ENCODE data around the gene GANAB. TPM values are rescaled to one million over a fixed set of nuclear protein-coding genes. Genes with fewer than 3 reads are reported as not detected.

GANAB gene
- total RNA-seq, 1 experiment from 2014 or later = 274 TPM

- Histone ChIP-seq H3K4me1 (ENCODE audit: insufficient read depth, low read length) (no peaks in the 10 kb centered on the region), H3K4me3 (ENCODE audit: low read length) (no peak overlapping the region), H3K79me2 (ENCODE audit: low read length) (peaks cover 19% of the 10 kb centered on the region; the same call in 1 of the 2 replicates), H3K9ac (ENCODE audit: low read length) (no peak overlapping the region), H3K27me3 (ENCODE audit: low read length) (no peaks in the 10 kb centered on the region), H3K27ac (ENCODE audit: low read length) (no peak overlapping the region), H3K9me2 (replicated peaks; ENCODE audit: low read length) (no peaks in the 10 kb centered on the region), H3K9me3 (ENCODE audit: low read length) (no peaks in the 10 kb centered on the region), H2AFZ (ENCODE audit: low read length) (no peak overlapping the region), H3K4me2 (ENCODE audit: low read length) (no peak overlapping the region), H3F3A (ENCODE audit: low read length, unreplicated experiment) (no peaks in the 10 kb centered on the region), H3K36me3 (ENCODE audit: low read depth, low read length) (peaks cover 28% of the 10 kb centered on the region), H4K20me1 (ENCODE audit: low read length) (no peaks in the 10 kb centered on the region)
- POLR2A ChIA-PET (ENCODE audit: unreplicated experiment) = no interaction called here
- CTCF ChIA-PET = interaction anchor here (0.6 kb wide), 1 partner anchor 20 kb away, joined by 4 read pairs; the partner anchor contains the start of gene MTA2
- no peak for DNase-seq
- no peak for ATAC-seq
- TF ChIP-seq EZH2 (IDR thresholded peaks at IDR 0.05; ENCODE audit: low read length, unreplicated experiment) = no peak
- TF ChIP-seq EZH2phosphoT487 (IDR thresholded peaks at IDR 0.05; ENCODE audit: borderline replicate concordance, low read length) = no peak
- TF ChIP-seq, protein P1, sequence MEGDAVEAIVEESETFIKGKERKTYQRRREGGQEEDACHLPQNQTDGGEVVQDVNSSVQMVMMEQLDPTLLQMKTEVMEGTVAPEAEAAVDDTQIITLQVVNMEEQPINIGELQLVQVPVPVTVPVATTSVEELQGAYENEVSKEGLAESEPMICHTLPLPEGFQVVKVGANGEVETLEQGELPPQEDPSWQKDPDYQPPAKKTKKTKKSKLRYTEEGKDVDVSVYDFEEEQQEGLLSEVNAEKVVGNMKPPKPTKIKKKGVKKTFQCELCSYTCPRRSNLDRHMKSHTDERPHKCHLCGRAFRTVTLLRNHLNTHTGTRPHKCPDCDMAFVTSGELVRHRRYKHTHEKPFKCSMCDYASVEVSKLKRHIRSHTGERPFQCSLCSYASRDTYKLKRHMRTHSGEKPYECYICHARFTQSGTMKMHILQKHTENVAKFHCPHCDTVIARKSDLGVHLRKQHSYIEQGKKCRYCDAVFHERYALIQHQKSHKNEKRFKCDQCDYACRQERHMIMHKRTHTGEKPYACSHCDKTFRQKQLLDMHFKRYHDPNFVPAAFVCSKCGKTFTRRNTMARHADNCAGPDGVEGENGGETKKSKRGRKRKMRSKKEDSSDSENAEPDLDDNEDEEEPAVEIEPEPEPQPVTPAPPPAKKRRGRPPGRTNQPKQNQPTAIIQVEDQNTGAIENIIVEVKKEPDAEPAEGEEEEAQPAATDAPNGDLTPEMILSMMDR (conservative IDR thresholded peaks at IDR 0.05; ENCODE audit: low read depth, low read length) = no peak
- intact Hi-C loops (cut with micrococcal nuclease) = no loop called here
- no TSS peak for BruUV-seq (replicated peaks)
These were observed 65.3 kb downstream of the GANAB start for GRCh38 chr11:62580959-62581715.

DNA sequence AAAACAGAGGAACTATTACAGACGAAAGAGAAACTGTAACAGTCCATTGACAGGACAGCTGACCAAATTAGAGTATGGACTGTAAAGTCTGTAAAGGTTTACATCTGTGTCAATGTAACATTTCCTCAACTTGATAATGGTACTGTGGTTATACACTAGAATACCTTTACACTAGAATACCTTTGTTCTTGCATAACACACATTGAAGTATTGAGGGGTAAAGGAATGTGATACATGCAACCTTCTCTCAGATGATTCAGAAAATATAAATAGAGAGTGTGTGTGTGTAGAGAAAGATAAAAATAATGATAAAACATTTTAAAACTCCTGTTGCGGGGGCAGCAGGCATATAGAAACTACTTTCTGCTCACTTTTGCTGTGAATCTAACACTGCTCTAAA is 67.2 kb downstream of the GANAB start:
- CTCF ChIA-PET = no interaction called here
- Histone ChIP-seq H3K9ac (ENCODE audit: low read length) (no peak overlapping the region), H3K4me2 (ENCODE audit: low read length) (no peak overlapping the region), H3K27me3 (ENCODE audit: low read length) (no peaks in the 10 kb centered on the region), H3K4me1 (ENCODE audit: insufficient read depth, low read length) (peaks cover 17% of the 10 kb centered on the region), H3K4me3 (ENCODE audit: low read length) (no peak overlapping the region), H3F3A (ENCODE audit: low read length, unreplicated experiment) (no peaks in the 10 kb centered on the region), H3K9me2 (replicated peaks; ENCODE audit: low read length) (no peaks in the 10 kb centered on the region), H3K9me3 (ENCODE audit: low read length) (no peaks in the 10 kb centered on the region), H3K27ac (ENCODE audit: low read length) (no peak overlapping the region), H4K20me1 (ENCODE audit: low read length) (no peaks in the 10 kb centered on the region), H3K36me3 (ENCODE audit: low read depth, low read length) (peaks cover 26% of the 10 kb centered on the region; the same call in 1 of the 2 replicates), H2AFZ (ENCODE audit: low read length) (no peak overlapping the region), H3K79me2 (ENCODE audit: low read length) (peaks cover 30% of the 10 kb centered on the region)
- no peak for ATAC-seq
- DNase-seq = no peak
- no TSS peak for BruUV-seq (replicated peaks)
- TF ChIP-seq EZH2phosphoT487 (IDR thresholded peaks at IDR 0.05; ENCODE audit: borderline replicate concordance, low read length) (no peak), EZH2 (IDR thresholded peaks at IDR 0.05; ENCODE audit: low read length, unreplicated experiment) (no peak)
- TF ChIP-seq, protein P1 (conservative IDR thresholded peaks at IDR 0.05; ENCODE audit: low read depth, low read length) = no peak
- POLR2A ChIA-PET (ENCODE audit: unreplicated experiment) = no interaction called here
- intact Hi-C loops (cut with micrococcal nuclease) = no loop called here

- BruUV-seq (replicated peaks) = no TSS peak
- ChIA-PET CTCF (no interaction called here), POLR2A (ENCODE audit: unreplicated experiment) (no interaction called here)
- Histone ChIP-seq H4K20me1 (ENCODE audit: low read length) (no peaks in the 10 kb centered on the region), H3K36me3 (ENCODE audit: low read depth, low read length) (peaks cover 22% of the 10 kb centered on the region; the same call in 1 of the 2 replicates), H3F3A (ENCODE audit: low read length, unreplicated experiment) (no peaks in the 10 kb centered on the region), H3K27ac (ENCODE audit: low read length) (no peak overlapping the region), H3K4me3 (ENCODE audit: low read length) (no peak overlapping the region), H3K4me1 (ENCODE audit: insufficient read depth, low read length) (peaks cover 17% of the 10 kb centered on the region), H3K9ac (ENCODE audit: low read length) (no peak overlapping the region), H3K4me2 (ENCODE audit: low read length) (no peak overlapping the region), H3K9me2 (replicated peaks; ENCODE audit: low read length) (no peaks in the 10 kb centered on the region), H3K79me2 (ENCODE audit: low read length) (peaks cover 31% of the 10 kb centered on the region), H3K9me3 (ENCODE audit: low read length) (no peaks in the 10 kb centered on the region), H2AFZ (ENCODE audit: low read length) (no peak overlapping the region), H3K27me3 (ENCODE audit: low read length) (no peaks in the 10 kb centered on the region)
- no peak for TF ChIP-seq EZH2 (IDR thresholded peaks at IDR 0.05; ENCODE audit: low read length, unreplicated experiment)
- TF ChIP-seq, protein P1 (conservative IDR thresholded peaks at IDR 0.05; ENCODE audit: low read depth, low read length) = no peak
- TF ChIP-seq EZH2phosphoT487 (IDR thresholded peaks at IDR 0.05; ENCODE audit: borderline replicate concordance, low read length) = no peak
- intact Hi-C loops (cut with micrococcal nuclease) = no loop called here
- DNase-seq = no peak
- ATAC-seq = no peak
These were observed 67.9 kb downstream of the GANAB start for GRCh38 chr11:62578541-62578940.

Data from PC-3 (cell line).